ENCODE measurements around the gene C12orf43.

C12orf43 gene

GRCh38 chr12:120988658-120989057, 27.6 kb downstream of the C12orf43 start:
- TF ChIP-seq CTCF (conservative IDR thresholded peaks at IDR 0.05), result no peak
- H3K27ac ChIP-seq, result no peak overlapping the region

GRCh38 chr12:120988234-120988633, 28.1 kb downstream of the C12orf43 start:
- no peak overlapping the region for H3K27ac ChIP-seq

GRCh38 chr12:120984351-120984898, 31.9 kb downstream of the C12orf43 start:
- TF ChIP-seq CTCF (conservative IDR thresholded peaks at IDR 0.05), result no peak
- H3K27ac ChIP-seq, result peak overlapping the region; percentile 87

More at GRCh38 chr12:120988234-120988633, 28.1 kb downstream of the C12orf43 start:
- TF ChIP-seq CTCF (conservative IDR thresholded peaks at IDR 0.05), result no peak

- TF ChIP-seq CTCF (conservative IDR thresholded peaks at IDR 0.05), result no peak
- peak overlapping the region; percentile 87 for H3K27ac ChIP-seq
Measured at GRCh38 chr12:120983759-120984158, 32.5 kb downstream of the C12orf43 start.

GRCh38 chr12:120982659-120983058, 33.6 kb downstream of the C12orf43 start:
- no peak for TF ChIP-seq CTCF (conservative IDR thresholded peaks at IDR 0.05)
- peak overlapping the region; percentile 87; the same call in 1 of the 2 replicates for H3K27ac ChIP-seq

- no peak for TF ChIP-seq CTCF (conservative IDR thresholded peaks at IDR 0.05)
- peak overlapping the region; percentile 87 for H3K27ac ChIP-seq
Measured at GRCh38 chr12:120981407-120981941, 34.8 kb downstream of the C12orf43 start.

- TF ChIP-seq CTCF (conservative IDR thresholded peaks at IDR 0.05), result no peak
- H3K27ac ChIP-seq, result peak overlapping the region; percentile 87
Measured at GRCh38 chr12:120980800-120981368, 35.4 kb downstream of the C12orf43 start.

Measured in VCaP (cell line).